Panc1 (cell line): ENCODE data around the gene GNLY. TPM values are rescaled to one million over a fixed set of nuclear protein-coding genes. Genes with fewer than 3 reads are reported as not detected.

Source experiments
- ATAC-seq: fragments of 200-7000 bp; cut with Tn5 transposase; 2 replicates; pipeline ENCODE4 v1.9.1; 2020; ENCODE audit warnings: mild to moderate bottlenecking, moderate library complexity
- BruUV-seq: library from RNA; stranded (reverse); fragments of 400-500 nt; replicated peaks from 2 replicates; lab custom pipeline; 2021; lab: Mats Ljungman, UMichigan
- CTCF ChIA-PET: fragments of 300-600 bp; sonication (Branson Sonifier 250); formaldehyde crosslinking; loops from one replicate; lab custom pipeline; 2022; ENCODE audit warnings: antibody characterized with exemption; lab: Charles Lee
- POLR2A ChIA-PET: fragments of 300-600 bp; sonication (Branson Sonifier 250); formaldehyde crosslinking; loops from one replicate; lab custom pipeline; 2022; ENCODE audit warnings: antibody characterized with exemption; lab: Charles Lee
- DNase-seq: peaks from one replicate; pipeline ENCODE4 v3.0.0-alpha.2; 2010; ENCODE audit warnings: low read depth, low spot score
- H3K27ac ChIP-seq: 2 replicates; pipeline ENCODE4 v1.5.1; 2011; ENCODE audit warnings: mild to moderate bottlenecking, low read length, inconsistent platforms
- H3K27me3 ChIP-seq: fragments of 200-500 bp; sonication (Bioruptor generic); 2 replicates; pipeline ENCODE4 v1.6.0; 2014; ENCODE audit warnings: low read length, inconsistent platforms; ENCODE audit not compliant: control insufficient read depth, insufficient read depth
- H3K36me3 ChIP-seq: fragments of 200-500 bp; sonication (Bioruptor generic); 2 replicates; pipeline ENCODE4 v1.5.1; 2014; ENCODE audit warnings: inconsistent platforms, mild to moderate bottlenecking, low read length, moderate library complexity; ENCODE audit not compliant: control insufficient read depth, insufficient read depth
- H3K4me1 ChIP-seq: 2 replicates; pipeline ENCODE4 v1.5.1; 2011; ENCODE audit warnings: inconsistent platforms, mild to moderate bottlenecking, low read length, moderate library complexity; ENCODE audit not compliant: control insufficient read depth, insufficient read depth
- H3K4me3 ChIP-seq, 2 experiments: 2 replicates each; pipeline ENCODE4 v1.5.1; 2011 to 2012; ENCODE audit warnings: low read depth in 2 of 2, low read length in 2 of 2, mild to moderate bottlenecking in 2 of 2, inconsistent platforms in 1 of 2, moderate library complexity in 1 of 2
- H3K9me3 ChIP-seq: fragments of 200-500 bp; sonication (Bioruptor generic); 2 replicates; pipeline ENCODE4 v1.5.1; 2014; ENCODE audit warnings: low read depth, mild to moderate bottlenecking, inconsistent platforms, low read length, moderate library complexity; ENCODE audit not compliant: control insufficient read depth, insufficient read depth
- CTCF ChIP-seq: fragments of 450-650 bp; IDR thresholded peaks from 2 replicates; pipeline ENCODE4 v1.5.1; 2017; ENCODE audit warnings: mild to moderate bottlenecking
- POLR2AphosphoS5 ChIP-seq: IDR thresholded peaks from 2 replicates; pipeline ENCODE4 v1.6.1; 2012; ENCODE audit warnings: mild to moderate bottlenecking, low read depth, low read length, moderate library complexity
- REST ChIP-seq, 2 experiments: IDR thresholded peaks; 2 replicates each; pipeline ENCODE4 v1.6.1; 2011 to 2012; ENCODE audit warnings: low read depth in 2 of 2, control low read depth in 1 of 2, low read length in 1 of 2, mild to moderate bottlenecking in 1 of 2, moderate library complexity in 1 of 2; ENCODE audit not compliant: insufficient read depth in 1 of 2
- SIN3A ChIP-seq: IDR thresholded peaks from 2 replicates; pipeline ENCODE4 v1.6.1; 2012; ENCODE audit warnings: low read depth, mild to moderate bottlenecking, low read length, moderate library complexity, borderline replicate concordance; ENCODE audit not compliant: insufficient read depth
- TCF7L2 ChIP-seq: IDR thresholded peaks from 2 replicates; pipeline ENCODE4 v1.6.1; 2011; ENCODE audit warnings: mild to moderate bottlenecking, low read depth, low read length, inconsistent platforms
- in situ Hi-C: cut with HindIII; loops from 2 replicates; pipeline ENCODE4 v1.10.0; 2016; ENCODE audit warnings: low sequenced_read_pairs, low pct_unique_long_range_greater_than_20kb
- intact Hi-C: fragments of 100-400 bp; cut with micrococcal nuclease; formaldehyde crosslinking; loops from one replicate; pipeline ENCODE4 v1.10.0; 2022; ENCODE audit not compliant: unreplicated experiment
- total RNA-seq: library from RNA; stranded (reverse); gene quantifications from one replicate; pipeline ENCODE4 v1.2.1, GENCODE V29; 2021; ENCODE audit not compliant: unreplicated experiment

GNLY gene
- total RNA-seq, 1 experiment from 2014 or later = not detected

GRCh38 chr2:85650456-85650855, 43.7 kb upstream of the GNLY start:
- no peaks in the 10 kb centered on the region for H3K4me1 ChIP-seq
- H3K36me3 ChIP-seq = peaks cover 29% of the 10 kb centered on the region
- no peaks in the 10 kb centered on the region for H3K9me3 ChIP-seq
- no peak for TF ChIP-seq REST (IDR thresholded peaks at IDR 0.05; ENCODE audit: insufficient read depth in 1 of 2, low read depth in 2 of 2, low read length in 1 of 2)
- TF ChIP-seq POLR2AphosphoS5 = no peak
- TF ChIP-seq CTCF = no peak
- TF ChIP-seq TCF7L2 = no peak
- TF ChIP-seq SIN3A = no peak
- no peak overlapping the region for H3K4me3 ChIP-seq
- ChIA-PET CTCF (no interaction called here), POLR2A (interaction anchor here (0.7 kb wide), 1 partner anchor 160 kb away, joined by 4 read pairs; no protein-coding TSS in a partner anchor)
- in situ Hi-C loops (no loop called here), intact Hi-C loops (no loop called here)
- no peak for ATAC-seq
- no peaks in the 10 kb centered on the region for H3K27me3 ChIP-seq
- no TSS peak for BruUV-seq
- DNase-seq = no peak
- H3K27ac ChIP-seq = no peak overlapping the region

GRCh38 chr2:85651097-85651496, 43.1 kb upstream of the GNLY start:
- Histone ChIP-seq H3K9me3 (no peaks in the 10 kb centered on the region), H3K27ac (no peak overlapping the region), H3K36me3 (peaks cover 23% of the 10 kb centered on the region), H3K4me3 (no peak overlapping the region), H3K4me1 (no peaks in the 10 kb centered on the region), H3K27me3 (no peaks in the 10 kb centered on the region)
- in situ Hi-C loops = no loop called here
- ChIA-PET CTCF (no interaction called here), POLR2A (no interaction called here)
- intact Hi-C loops = no loop called here
- no peak for ATAC-seq
- no peak for DNase-seq
- TF ChIP-seq REST (IDR thresholded peaks at IDR 0.05; ENCODE audit: insufficient read depth in 1 of 2, low read depth in 2 of 2, low read length in 1 of 2) (no peak), CTCF (no peak), SIN3A (no peak), TCF7L2 (no peak), POLR2AphosphoS5 (no peak)
- BruUV-seq = no TSS peak
